NCI-H774 (cell line): ENCODE data around the gene KLF3.

Experiments used
- DNase-seq: peaks from one replicate; lab custom pipeline; 2025; lab: John Stamatoyannopoulos, UW

The KLF3 gene

DNA sequence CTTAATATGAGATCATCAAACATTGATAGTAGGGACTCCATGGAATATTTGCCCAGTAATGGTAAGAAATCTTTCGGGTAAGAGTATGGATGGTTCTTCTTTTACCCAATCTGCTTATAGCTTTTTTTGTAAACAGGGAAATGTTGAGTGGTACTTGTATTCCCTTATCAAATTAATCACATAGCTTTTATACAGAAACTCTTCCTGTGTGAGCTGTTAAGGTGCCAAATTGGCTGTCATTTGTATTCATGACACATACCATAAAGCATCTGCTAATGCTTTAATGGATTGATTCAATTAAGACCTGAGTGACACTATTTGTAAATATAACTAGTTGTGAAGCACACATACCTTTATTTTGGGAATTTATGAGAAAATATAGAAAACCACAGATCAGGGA, 34.2 kb downstream of the KLF3 start:
- DNase-seq, result no peak

- no peak for DNase-seq
Observed at GRCh38 chr4:38699112-38699511, 35.1 kb downstream of the KLF3 start.

GRCh38 chr4:38703635-38704034, 39.6 kb downstream of the KLF3 start:
- DNase-seq, result no peak

DNA sequence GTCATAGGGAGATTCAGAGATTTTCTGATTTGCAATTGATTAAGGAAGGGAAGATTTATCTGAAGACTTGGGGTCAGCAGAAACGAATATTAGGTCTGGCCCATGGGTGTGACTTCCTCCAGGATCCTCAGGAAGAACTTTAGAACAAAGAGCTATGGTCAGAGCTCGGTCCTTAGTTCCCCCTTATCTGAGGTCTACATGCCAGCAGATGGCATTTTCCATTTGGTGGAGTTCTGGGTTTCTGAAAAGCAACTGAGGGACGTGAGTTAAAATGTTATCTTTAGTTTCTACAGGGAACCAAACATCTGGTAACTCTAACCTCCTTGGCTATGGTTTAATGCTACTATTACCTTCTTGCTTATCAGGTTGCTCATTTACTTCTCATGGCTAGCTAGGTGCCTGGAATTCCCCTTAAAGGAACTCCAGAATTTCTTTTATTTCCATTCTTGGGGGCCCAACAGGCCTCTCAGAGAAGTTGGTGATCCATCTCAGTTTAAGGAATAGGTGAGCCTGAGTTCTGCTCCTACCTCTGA, 40.7 kb downstream of the KLF3 start:
- no peak for DNase-seq

DNA sequence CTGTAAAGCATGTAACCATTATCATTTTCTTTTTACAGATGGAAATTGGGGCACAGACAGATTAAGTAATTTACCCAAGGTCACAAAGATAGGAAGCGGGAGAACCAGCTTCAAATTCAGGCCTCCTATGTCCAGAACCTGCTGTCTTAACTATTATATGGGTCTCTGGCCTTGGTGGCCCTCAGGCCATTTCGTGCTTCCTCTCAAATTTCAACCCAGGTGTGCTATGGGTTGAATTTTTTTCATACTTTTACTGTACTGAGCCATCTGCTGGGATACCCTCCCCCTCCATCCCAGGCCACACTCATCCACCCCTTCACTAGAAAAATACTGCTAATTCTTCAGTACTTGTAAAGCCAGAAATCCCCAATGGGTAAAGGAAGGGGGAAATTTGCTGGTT, 42.3 kb downstream of the KLF3 start:
- no peak for DNase-seq

DNA sequence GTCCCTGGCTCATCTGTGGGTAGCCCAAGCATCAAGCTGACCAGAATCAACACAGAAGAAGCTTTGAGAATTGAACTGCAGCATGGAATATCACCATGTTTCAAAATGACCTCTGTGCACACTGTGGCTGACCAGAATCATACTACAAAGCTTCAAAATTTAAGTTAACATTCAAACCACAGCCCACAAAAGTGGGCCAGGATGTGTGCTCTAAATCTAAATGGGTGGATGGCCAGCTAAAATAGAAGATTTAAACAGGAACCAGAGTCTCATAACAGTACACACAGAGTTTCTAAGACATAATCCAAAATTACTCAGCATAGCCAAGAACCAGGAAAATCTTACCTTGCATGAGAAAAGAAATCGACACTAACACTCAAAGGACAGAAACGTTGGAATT, 46.1 kb downstream of the KLF3 start:
- DNase-seq, result no peak

DNA sequence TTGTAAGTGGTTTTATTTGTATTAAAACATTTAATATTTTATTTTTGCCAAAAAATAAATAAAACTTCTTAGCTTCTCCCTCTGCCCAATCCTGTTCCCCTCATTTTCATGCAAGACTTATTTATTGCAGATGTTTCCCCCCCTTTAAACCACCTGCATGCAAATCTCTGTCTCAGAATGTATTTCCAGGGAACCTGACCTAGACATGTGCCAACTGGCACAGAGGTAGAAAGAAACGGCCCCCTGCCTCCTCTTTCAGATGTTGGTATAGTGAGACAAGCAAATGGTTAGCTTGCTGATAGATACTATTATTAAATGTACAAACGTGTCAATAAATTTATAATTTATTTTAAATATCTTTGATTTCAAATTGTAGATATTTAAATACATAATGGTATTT, 47.1 kb downstream of the KLF3 start:
- DNase-seq, result no peak

DNA sequence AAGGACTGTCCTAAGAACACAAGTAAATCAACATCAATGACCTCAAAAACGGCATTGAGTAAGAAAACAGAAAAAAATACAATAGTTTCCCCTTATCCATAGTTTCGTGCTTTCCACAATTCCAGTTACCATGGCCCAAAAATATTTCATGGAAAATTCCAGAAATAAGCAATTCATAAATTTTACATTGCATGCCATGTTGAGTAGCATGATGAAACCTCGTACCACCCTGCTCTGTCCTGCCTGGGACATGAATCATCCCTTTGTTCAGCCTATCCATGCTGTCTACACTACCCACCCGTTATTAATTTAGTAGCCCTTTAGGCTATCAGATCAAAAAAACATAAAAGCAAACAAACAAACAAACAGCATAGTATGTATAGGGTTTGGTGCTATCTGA, 51.1 kb downstream of the KLF3 start:
- DNase-seq, result no peak

DNA sequence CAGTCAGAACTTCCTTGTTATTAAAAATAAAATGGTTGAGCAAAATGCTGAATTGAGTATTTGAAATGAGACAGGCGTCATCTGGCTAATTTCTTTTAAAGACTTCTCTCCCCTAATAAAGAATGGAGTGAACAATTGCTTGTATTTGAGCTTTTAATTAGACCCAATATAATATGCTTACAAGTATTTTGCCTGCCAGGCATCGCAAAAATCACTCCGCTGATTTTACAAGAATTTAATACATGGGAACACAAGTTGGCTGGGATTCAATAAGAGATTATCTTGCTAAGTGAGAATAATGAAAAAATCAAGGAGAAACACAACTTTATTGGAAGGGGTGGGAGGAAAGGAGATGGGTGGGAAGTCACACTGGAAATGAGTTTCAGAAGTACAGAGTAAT, 52.3 kb downstream of the KLF3 start:
- DNase-seq, result no peak

GRCh38 chr4:38717604-38718003, 53.6 kb downstream of the KLF3 start:
- no peak for DNase-seq

DNA sequence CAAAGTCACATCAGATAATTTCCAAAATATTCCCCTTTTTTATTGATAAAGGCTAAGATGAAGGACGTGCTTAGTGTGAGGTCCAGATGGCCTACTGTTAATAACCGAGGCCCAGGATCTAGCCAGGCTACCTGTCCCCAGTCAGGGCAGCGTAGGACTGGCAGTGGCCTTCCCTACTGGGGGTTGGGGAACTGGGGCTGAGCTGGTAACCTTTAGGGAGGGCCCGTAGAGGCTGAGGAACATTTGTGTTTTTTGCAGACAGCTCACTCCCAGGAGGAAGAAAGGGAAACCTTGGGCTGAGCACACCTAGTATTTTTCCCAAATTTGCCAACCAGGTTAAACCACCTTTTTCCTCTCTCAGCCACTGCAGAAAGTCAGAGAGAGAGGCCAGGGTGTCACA, 59.1 kb downstream of the KLF3 start:
- no peak for DNase-seq

GRCh38 chr4:38723726-38724474, 59.9 kb downstream of the KLF3 start:
- no peak for DNase-seq

DNA sequence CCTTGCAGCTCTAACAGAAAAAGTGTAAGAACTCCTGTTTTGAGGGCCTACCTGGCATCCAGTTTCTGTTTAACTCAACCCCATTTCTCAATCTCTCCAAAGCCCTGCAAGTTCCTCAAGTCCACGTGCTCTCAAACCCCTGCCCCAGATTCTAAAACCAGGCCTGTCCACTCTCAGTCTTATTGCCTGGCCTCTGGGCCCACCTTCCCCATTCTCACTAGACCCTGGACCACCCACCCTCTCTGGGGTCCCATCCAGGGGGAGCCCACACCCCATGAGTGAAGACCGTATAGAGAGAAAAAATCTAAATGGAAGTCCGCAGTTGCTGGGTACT, 60.4 kb downstream of the KLF3 start:
- DNase-seq, result no peak

GRCh38 chr4:38728631-38729141, 64.7 kb downstream of the KLF3 start:
- DNase-seq, result peak; percentile 24

DNA sequence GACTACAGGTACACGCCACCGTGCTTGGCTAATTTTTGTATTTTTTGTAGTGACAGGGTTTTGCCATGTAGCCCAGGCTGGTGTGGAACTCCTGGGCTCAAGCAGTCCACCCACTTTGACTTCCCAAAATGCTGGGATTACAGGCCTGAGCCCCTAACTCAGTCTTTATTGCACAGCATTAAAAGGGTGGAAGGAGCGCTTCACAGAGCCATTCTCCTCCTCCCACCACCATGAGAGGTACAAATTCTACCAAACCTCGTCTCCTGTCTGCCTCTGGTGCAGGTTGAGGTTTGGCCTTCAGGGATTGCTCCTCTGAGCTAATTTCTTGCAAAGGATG, 66.5 kb downstream of the KLF3 start:
- DNase-seq, result no peak

GRCh38 chr4:38730830-38731646, 67.0 kb downstream of the KLF3 start:
- DNase-seq, result peak; percentile 54

DNA sequence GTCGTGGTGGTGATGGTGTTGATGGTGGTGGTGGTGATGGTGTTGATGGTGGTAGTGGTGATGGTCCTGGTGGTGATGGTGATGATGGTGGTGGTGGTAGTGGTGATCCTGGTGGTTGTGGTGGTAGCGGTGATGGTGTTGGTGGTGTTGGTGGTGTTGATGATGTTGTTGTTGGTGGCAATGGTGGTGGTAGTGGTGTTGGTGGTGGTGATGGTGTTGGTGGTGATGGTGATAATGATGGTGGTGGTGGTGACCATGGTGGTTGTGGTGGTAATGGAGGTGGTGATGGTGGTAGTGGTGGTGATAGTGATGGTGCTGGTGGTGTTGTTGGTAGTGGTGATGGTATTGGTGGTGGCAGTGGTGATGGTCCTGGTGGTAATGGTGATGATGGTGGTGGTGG, 69.7 kb downstream of the KLF3 start:
- no peak for DNase-seq

DNA sequence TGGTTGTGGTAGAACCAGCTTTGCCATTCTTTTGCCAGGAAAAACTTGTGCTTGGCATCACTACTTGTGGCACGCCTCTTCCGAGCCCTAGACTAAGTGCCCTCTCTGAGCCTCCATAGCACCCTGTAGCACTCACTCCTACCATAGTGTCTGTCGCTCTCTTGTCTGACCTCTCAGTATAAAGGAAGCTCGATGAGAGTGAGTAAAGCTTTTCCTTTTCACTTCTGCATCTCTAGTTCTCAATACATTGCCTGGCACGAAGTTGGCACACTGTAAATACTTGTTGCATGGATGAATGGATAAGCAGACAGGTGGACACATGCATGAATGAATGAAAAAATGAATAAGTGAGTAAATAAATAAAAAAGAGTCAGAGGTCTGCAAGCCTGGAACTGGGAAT, 70.4 kb downstream of the KLF3 start:
- DNase-seq, result no peak

DNA sequence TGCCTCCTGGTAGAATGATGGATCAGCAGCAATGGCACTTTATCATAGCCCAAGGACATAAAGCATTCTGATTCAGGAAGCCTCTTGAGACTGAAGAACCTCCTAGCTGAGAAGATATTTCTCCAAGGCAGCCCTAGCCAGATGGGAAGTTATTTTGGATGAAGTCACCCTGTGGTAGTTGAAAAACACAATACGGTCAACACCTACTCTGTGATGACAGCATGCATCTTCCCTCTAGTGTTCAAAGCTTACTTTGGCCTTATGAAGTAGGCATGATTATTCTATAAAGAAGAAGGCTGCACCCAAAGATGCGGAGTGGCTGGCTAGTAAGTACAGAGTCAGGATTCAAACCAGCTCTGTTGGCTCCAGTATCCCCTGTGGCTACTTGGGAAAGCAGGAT, 70.9 kb downstream of the KLF3 start:
- no peak for DNase-seq

DNA sequence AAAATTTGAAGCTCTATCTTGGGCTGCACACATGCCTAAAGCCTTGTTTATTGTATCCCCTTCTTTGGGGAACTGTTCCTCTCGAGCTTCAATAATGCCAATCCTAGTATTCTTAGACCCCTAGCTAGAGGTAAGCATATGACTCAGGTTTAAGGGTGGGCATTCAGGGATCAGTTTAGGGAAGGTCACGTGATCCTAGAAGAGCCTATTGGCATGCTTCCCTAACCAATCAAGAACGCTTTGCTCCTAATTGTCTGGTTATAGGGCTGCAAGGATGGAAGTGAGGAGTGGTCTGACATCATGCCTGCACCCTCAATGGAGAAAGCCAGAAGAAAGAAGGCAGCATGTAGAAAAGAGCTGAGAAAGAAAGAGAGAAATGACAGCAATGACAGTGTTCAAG, 71.9 kb downstream of the KLF3 start:
- DNase-seq, result no peak

- DNase-seq, result no peak
Observed at GRCh38 chr4:38738940-38739803, 75.2 kb downstream of the KLF3 start.

DNA sequence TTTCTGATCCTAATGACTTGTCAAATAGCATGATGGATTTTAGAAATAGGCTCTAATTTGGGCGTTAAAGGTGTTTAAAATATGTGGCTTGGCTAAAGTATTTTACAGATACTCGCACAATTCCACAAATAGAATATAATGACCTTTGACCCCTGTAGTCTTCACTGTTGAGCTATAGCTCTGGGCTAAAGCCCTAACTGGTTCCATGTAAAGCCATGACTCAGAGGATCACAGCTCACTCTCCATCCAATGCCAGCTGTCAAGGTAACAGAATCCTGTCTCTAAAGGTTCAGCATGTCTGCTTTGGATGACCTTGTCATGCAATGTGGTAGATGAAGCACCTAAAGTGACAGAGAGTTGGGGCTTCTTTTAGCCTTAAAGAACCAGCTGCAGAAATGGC, 76.3 kb downstream of the KLF3 start:
- DNase-seq, result no peak
